CMK (cell line): ENCODE results near the gene TNFSF15.

Experiments used
- DNase-seq: peaks from one replicate; pipeline ENCODE4 v3.0.0-alpha.2; 2010; ENCODE audit warnings: low read depth

The TNFSF15 gene

DNA sequence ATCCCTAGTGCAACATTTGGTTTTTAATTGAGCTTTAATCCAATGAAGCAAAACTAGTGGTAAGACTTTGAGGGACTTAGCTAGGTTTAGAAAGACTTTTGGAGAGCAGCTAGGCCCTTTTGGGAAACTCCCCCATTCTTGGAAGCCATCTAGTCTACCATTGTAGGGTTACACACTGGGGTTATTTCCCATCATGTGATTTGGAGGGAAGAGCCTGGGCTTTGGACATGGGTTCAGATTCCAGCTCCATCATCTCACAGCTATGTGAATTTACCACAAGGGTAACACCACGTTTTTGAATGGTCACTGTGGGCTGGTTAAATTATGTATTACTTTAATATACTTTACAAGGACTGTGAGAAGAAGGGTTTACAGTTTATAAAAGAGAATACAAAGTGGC lies 18.3 kb upstream of the TNFSF15 start:
- DNase-seq: no peak

DNA sequence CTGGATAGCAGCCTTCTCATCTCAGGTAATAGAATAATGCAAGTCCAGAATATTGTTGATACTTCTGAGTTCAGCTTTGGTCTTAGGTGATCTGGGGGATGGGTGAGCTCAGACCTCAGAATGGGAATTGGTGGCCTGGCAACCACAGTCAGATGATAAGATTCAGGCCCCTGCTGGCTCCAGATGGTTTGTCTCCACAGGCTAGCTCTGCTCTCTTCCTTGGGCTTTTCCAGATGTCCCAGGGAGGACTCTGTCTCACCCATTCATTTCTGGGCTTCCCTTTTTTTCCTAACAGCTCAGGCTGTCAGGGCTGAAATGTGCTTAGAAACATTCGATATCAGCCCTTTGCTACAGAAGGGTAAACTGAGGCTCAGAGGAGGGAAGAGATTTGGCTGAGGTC lies 17.6 kb upstream of the TNFSF15 start:
- no peak for DNase-seq

DNA sequence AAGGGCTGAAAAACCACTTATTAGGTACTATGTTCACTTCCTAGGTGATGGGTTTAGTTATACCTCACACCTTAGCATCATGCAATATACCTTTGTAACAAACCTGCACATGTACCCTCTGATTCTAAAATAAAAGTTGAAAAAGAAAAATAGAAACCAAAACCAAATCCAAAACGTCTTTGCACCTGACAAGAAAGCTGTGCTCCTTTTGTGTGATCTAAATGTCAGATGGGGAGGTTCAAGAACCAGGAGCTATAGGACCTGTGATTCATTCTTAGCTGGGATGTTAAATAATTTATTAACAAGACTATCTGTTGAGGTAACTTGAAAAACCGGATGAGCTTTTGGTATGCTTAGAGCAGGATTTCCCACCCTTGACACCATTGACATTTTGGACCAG lies 16.9 kb upstream of the TNFSF15 start:
- no peak for DNase-seq

DNA sequence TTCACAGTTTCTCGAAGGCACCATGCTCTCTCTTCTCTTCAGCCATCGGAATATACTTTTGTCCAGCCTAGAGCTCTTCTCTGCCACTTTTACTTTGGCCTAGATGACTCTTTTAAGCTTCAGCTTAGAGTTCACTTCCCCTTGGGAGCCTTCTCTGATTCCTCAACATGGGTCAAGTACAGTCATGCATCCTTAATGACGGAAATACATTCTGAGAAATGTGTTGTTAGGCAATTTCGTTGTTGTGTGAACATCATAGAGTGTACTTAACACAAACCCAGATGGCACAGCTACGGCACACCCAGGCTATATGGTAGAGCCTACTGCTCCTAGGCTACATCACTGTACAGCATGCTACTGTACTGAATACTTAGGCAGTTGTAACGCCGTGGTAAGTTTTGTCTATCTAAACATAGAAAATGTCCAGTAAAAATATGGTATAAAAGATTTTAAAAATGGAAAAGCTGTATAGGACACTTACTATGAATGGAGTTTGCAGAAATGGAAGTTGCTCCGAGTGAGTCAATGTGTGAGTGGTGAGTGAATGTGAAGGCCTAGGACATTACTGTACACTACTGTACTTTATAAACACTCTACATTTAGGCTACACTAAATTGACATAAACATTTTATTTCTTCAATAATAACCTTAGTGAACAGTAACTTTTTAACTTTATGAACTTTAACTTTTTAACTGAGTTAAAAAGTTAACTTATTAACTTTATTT lies 15.1 kb upstream of the TNFSF15 start:
- DNase-seq: no peak

DNA sequence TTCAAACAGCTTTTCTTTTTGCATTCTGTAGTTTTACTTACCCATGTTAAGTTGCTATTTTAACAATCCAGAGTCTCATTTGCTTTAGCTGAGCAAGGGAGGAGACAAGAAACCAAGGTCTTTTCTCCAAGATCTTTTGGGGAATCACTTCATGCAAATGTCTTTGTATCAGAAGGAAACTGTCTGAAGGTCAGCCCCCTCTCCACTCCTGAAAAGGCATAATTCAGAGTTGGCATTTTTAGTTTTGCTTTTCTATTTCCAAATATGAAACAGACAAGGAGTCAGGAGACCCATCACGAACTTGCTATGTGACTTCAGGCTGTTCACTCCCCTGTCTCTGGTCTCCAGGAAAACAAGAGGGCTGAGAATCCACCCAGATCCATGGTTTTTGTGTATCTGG lies 12.3 kb upstream of the TNFSF15 start:
- no peak for DNase-seq

DNA sequence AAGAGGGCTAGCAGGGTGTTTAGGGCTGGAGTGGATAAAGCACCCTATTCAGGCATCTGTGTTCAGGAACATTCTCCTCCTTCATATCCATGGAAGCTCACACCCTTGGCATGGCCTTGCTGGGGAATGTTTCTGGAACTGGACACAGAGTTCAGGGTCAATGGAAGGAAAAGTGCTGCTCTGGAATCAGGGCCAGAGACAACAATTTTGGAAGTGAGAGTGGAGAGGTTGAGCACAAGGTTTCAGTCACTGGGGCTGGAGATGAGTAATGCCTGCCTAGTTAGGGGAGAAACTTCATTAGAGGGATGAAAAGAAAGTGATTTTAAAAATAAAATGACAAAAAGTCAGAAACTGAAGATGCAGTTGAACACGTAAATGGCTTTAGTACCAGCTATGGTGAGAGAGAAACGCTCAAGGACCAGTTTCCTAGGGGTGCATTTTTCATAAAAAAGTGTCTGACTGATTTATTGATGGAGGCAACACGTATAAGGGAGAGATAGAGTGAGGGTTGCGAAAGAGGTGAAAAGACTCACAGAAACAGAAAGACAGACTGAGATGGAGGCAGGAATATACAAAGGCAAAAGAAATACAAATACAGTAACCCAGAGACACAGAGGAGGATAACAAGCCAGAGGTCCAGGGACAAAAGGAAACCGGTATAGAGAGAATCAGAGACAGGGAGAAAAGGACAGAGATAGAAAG lies 8.0 kb upstream of the TNFSF15 start:
- DNase-seq: no peak

DNA sequence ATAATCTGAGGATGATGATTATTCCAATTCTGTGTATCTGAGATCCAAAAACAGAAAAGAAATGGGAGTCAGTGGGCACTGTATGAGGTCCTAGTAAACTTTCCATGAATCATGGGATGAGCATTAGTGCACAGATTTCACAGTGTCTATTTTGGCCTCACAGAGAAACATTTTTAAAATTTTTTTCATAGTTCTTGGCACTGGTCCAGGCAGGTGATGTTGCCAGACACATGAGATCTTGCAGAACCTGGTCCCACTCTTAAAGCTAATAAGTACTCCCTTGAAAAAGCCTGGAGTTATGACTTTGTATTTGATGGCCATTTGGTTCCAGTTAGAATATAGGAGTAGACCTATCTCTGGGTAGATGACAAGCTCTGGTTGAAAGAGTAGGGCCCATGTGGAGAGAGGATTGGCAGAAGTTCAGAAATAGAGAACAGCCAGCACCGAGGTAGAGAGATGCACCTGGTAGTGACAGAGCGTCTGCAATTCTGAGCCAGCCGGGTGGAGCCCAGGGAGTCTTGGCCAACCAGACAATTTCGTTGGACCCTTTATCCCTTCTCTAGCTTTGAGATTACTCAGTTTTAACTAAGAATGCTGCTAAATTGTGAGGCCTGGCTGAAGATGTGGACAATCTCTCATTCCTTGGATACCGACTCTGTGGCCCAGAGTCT lies 6.3 kb upstream of the TNFSF15 start:
- DNase-seq: no peak

DNA sequence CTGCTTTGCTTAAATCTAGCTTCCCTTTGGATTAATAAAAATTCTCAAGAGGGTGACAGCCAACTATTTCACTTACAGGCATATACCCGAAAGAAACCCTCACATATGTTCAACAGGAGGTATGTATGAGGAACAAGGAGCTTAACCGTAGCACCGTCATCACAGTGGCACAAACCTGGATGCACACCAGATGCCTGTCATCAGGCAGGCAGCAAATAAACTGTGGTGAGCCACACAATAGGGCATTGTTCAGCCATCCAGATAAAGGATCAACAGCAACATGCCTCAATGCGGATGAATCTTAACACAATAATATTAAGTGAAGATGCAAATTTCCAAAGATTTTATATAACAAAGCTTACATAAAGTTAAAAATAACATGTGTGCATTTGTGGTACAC lies 5.5 kb upstream of the TNFSF15 start:
- DNase-seq: no peak

DNA sequence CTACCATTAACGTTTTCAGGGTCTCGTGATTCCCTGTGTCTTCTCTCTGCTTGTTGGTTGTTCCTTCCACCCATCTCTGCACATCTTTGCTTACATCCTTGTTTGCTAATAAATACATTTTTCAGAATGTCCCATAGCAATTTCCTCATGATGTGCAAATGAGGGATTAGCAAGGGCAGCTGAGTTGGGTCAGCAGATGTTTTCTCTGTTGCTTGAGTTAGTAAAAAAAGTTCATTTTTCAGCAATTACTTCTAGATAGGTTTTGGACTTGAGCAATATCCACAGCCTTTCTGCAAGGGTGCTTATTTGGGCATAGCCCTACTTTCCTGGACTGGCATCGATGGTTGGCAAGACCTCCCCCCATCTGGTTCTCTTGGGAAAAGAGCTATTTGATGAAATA lies 4.8 kb upstream of the TNFSF15 start:
- DNase-seq: no peak

DNA sequence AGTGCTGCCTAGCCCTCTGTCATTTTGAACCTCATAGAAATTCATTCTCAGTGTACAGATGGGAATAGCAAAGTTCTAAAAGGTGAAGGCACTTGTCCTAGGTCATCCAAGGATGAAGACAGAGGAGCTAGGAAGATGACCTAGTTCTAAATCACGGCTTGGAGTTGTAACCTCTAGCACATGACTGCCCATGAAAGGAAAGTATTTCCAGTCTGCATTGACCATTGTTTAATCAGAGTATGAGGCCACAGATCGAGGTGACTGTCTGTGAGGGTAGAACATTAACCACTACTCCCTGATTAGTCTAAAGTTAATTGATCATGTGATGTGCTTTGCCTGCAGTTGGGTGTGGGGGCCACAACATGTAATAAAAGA lies 674 bp upstream of the TNFSF15 start:
- no peak for DNase-seq

DNA sequence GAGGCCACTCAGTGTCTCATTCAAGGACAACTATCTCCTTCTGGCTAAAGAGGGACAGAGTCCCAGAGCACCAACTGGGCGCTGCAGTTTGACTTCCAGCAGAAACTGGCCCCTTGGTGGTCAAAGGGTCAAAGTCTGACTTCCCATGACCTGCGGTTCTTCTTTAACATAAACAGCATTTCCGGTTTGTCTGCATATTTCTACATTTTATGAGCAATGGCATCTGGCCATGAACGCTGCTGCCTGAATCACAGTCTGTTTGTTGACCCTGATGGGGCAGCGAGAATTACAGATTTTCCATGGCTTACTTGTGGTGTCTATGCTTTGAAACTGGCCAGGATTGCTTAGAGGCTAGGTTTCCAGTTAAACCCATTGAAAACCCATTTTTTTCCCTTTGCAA lies 1.3 kb downstream of the TNFSF15 start:
- DNase-seq: no peak

DNA sequence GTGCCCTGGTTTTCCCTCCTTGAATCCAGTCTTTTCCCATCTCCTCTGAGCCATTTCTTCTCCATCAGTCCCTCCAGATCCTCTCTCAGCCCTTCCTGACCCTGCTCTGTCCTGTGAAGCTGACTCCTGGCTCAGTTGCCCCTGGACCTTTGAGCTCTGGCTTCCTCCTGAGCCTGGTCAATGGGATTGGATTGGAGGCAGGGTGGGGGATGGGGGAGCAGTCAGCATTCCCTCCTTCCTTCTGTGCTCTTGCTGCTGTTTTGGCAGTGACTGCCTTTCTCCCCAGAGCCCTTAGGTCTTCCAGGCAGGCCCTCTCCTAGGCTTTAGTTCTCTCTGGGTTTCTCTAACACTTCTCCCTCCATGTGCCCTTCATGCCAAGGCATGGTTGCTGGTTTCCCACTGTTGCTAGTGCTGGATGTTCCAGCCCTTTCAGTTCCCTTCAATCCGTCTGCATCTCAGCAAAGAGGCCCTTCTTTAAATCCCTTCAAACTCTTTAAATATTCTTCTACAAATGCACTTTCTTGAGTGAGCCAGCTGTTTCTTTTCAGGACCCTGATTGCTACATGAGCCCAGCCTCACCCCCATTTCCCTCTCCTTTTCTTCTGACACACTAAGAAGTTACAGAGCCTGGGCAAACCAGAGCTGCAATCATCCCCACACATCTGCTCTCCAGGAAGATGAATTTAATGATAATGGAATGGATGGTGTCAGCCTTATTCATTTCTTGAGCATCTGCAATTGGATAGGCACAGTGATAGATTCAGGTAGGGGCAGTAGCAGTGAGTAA lies 2.2 kb downstream of the TNFSF15 start:
- no peak for DNase-seq

DNA sequence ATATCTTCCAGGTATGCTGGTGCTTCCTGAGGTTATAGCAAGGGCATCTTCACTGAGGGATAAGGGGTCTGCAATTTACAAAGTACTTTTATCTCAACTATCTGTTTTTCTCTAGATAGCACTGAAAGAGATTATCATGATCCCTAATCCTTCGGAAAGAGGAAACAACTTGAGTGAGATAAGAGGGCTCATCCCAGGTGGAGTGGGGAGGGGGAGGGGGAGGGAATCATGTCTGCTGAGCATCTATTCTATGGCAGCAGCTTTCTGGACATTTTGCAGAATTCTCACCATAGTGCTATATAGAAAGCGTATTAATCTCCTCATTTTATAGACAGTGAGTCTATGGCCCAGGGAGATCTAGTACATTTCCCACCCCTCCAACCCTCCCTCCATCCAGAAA lies 5.9 kb downstream of the TNFSF15 start:
- DNase-seq: no peak

DNA sequence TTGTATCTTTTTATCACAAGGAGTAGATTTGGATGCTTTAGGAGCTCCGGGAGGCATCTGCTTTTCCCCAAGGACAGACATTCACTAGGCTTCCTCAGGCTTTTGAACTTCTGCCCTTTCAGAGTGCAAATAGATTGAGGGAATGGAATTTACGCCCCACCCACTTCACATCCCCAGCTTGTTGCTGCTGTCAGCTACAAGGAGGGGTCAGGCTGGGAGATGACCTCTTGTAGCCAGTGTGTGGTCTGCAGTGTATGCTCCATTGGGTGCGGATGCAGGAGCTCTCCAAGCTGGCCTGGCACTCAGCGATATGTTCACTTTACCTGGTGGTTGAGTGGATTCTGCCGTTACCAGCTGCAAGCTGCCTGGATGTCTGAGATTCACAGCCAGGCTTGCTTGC lies 6.4 kb downstream of the TNFSF15 start:
- DNase-seq: no peak

DNA sequence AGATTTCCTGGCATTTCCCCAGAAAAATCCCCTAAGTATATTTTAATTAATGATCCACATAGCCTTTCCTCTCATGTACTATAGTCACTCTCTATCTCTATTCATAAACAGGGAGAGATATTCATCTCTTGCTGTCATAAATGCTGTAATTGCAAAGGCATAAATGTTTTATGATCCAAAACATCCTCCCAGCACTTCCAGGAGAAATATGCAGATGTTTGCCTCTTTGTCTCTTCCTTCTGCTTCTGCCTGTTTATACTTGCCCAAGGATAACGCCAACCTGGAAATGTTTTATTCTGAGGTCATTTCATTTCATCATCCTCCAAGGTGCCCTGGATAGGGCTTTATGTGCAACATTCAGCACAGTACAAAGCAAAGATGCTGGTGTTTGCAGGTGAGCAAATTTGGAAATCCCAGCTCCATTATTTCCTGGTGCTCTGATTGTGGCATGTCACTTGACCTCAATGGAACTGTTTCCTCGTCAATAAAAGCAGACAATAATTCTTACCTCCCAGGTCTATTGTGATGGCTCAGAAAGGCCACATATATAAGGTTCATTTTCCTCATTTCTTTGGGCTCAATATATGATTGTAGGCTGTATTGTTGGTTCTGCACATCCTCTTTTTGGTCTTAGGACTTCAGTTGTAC lies 6.9 kb downstream of the TNFSF15 start:
- DNase-seq: no peak

DNA sequence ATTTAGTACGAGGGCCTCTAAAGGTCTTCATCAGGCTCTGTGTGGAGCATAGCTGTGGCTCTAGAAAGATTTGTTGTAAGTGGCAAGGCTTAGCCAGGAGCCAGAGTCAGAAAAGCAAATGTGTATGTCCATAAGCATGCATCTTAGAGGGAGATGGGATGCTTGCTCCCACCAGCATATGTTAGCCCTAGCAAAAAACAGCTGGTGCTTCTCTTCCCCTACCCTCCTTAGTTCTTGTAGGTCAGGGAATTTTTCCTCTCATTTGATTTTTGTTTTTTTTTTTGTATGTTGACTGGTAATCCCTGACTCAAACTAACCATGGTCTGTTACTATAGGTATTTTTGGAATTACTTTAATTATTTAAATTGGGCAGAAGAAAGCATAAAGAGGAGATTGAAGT lies 7.7 kb downstream of the TNFSF15 start:
- no peak for DNase-seq

DNA sequence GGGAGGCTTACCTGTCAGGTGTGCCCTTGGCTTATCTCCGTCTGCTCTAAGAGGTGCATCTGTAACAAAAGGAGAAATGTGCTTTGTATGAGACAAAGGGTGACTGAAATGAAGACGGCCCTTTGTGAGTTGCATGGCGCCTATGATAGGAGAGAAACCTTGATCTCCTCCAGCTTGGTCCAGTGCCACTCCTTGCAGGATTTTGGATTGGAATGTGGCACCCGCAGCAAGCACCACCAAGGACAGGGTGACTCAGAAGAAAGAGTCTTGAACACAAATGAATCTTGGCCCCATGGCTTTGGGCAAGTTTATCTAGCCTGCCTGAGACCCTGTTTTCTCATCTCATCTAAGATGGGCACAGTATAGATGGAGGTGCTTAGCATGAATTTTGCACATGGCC lies 13.4 kb downstream of the TNFSF15 start:
- DNase-seq: no peak

DNA sequence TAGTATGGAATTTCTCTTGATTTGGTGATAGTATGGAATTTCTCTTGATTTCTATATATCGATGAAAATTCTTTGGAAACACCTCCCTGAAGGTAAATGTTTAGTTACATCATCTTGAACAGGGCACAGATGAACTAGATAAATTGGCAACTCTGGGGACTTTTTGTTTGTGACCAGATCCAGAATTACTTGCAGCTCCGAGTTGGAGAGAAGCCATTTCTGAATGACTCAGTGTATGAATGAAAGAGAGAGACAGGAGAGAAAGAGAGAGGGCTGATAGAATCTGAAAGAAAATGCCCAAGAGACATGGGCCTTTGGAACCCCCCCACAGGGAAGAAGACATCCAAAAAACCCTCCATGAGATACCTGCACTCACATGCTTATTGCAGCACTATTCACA lies 14.1 kb downstream of the TNFSF15 start:
- no peak for DNase-seq

DNA sequence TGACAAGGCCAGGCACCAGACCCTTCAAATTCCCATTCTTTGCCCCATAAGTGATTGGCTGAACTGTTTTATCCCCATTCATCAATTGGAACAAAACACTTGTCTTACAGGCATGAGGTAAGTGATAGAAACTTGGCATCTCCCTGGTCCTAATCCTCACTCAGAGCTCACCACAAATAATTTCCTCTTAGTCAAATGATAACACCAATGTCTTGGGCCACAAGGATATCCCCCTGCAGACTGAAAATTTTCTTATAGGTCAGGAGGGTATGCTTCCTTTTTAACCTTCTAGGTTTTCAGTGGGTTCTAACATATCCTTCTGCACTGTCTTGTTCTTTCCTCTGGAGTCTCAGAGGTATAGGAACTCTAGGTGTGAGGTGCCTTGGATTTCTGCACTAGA lies 14.5 kb downstream of the TNFSF15 start:
- DNase-seq: no peak

DNA sequence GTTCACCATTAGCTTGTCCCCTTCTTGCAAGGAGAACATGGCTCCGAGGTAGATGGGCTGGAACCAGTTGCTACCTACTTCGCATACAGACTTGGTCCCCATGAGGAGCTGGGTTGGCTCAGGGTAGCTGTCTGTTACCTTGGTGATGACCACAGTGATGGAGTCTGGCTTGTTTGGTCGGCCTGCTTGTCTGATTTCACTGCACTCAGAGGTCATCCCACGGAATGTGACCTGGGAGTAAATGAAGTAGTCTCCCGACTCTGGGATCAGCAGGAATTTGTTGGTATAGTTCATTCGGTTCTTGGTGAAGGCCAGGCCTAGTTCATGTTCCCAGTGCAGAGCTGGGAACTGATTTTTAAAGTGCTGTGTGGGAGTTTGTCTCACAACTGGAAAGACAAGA lies 15.3 kb downstream of the TNFSF15 start:
- no peak for DNase-seq

DNA sequence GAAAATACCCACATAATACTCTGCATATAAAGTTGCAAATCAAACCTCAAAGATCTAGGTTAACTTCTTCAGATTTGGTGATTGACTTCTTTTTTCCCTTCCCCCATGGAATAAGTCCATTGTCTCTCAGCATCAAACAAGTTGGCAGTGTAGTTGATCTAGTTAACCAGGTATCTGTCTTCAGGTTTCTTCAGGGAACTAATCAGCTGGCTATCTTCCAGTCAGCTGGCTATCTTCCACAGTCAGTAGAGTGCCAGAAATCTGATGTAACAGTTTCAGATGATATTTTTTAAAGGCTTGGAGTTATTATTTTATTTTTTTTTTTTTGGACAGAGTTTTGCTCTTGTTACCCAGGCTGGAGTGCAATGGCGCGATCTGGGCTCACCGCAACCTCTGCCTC lies 16.8 kb downstream of the TNFSF15 start:
- DNase-seq: no peak

DNA sequence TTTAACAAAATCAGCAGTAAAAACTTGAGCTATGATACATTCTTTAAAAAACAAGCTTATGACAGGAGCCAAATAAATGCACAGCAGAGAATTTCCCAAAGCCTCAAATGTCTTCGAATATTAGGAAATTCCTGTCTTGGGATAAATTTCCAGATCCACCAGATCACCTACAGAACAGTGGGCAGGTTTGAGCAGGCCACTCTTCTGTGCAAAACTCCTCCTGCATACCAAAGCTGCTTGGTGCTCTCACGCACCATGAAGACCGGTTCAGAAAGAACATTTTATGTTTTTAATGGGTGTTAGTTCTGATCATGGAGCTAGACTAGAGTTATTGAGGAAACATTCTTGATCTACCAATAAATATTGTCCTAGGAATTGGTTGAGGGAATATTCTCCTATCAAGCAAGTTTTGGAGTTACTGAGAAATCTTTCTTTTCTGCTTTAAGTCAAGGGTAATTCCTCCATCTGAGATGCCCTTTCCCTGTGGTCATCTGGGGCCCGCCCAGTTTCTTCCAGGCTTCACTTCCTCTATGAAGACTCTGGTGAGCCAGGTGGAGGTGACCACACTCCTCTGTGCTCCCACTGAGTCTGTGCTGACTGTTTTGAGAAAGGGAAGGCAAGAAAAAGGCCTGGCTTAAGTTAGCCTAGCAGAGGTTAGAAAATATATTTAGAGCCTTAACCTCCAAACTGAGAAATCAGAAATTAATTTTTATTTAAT lies 17.9 kb downstream of the TNFSF15 start:
- no peak for DNase-seq
